22Rv1 (cell line): ENCODE data around the gene CHRDL2.

ENCODE experiments used
- CTCF ChIP-seq: fragments of 450-650 bp; IDR thresholded peaks from 2 replicates; pipeline ENCODE4 v1.5.1; 2017; ENCODE audit warnings: mild to moderate bottlenecking
- ZFX ChIP-seq: fragments of 450-650 bp; IDR thresholded peaks from 2 replicates; pipeline ENCODE4 v1.6.1; 2017; ENCODE audit warnings: antibody characterized with exemption, borderline replicate concordance

- TF ChIP-seq ZFX (no peak), CTCF (no peak)
Measured at GRCh38 chr11:74773476-74773875, 42.2 kb upstream of the CHRDL2 start.
